HCT116 (cell line): Measurements from ENCODE around the gene PRPF4. TPM values are rescaled to one million over a fixed set of nuclear protein-coding genes. Genes with fewer than 3 reads are reported as not detected.
A peak's percentile ranks its signal among the peaks of the same experiment; 100 is the strongest.

Experiments
- ATAC-seq: fragments of 200-7000 bp; cut with Tn5 transposase; 2 replicates; pipeline ENCODE4 v1.9.1; 2020; ENCODE audit warnings: mild to moderate bottlenecking, moderate library complexity
- BruUV-seq: library from RNA; stranded (reverse); fragments of 400-500 nt; replicated peaks from 2 replicates; lab custom pipeline; 2021; lab: Mats Ljungman, UMichigan
- CTCF ChIA-PET: fragments of 300-600 bp; sonication (Branson Sonifier 250); formaldehyde crosslinking; loops from one replicate; lab custom pipeline; 2021; ENCODE audit warnings: antibody characterized with exemption; lab: Charles Lee
- POLR2A ChIA-PET: fragments of 300-600, 350-600 bp; sonication (Branson Sonifier 250); formaldehyde crosslinking; loops from one replicate; lab custom pipeline; 2021; ENCODE audit warnings: antibody characterized with exemption; lab: Charles Lee
- RAD21 ChIA-PET, 2 experiments: fragments of 300-600 bp; sonication (Branson Sonifier 250); formaldehyde crosslinking; loops; one replicate each; lab custom pipeline; 2023; ENCODE audit warnings: low total read pairs in 2 of 2; ENCODE audit not compliant: uncharacterized antibody in 2 of 2, unreplicated experiment in 2 of 2, low non-redundant PET in 1 of 2; lab: Charles Lee
- DNase-seq: peaks from one replicate; pipeline ENCODE4 v3.0.0-alpha.2; 2010; ENCODE audit warnings: low read depth, low spot score
- H2AFZ ChIP-seq: fragments of 200-600 bp; shearing (Covaris generic), sonication (generic); 2 replicates; pipeline ENCODE4 v1.6.1; 2017; ENCODE audit warnings: low read depth, mixed run types, mixed read lengths, antibody characterized with exemption, low read length; ENCODE audit not compliant: poor library complexity, severe bottlenecking
- H3K27ac ChIP-seq: 2 replicates; pipeline ENCODE4 v1.5.1; 2012; ENCODE audit warnings: low read depth, low read length
- H3K27me3 ChIP-seq: fragments of 200-600 bp; sonication (generic); 2 replicates; pipeline ENCODE4 v1.6.1; 2016; ENCODE audit warnings: mixed run types, low read length, mixed read lengths; ENCODE audit not compliant: insufficient read depth
- H3K36me3 ChIP-seq, 2 experiments: fragments of 200-500 bp in 1 of 2; fragments of 200-600 bp in 1 of 2; sonication (Bioruptor generic) in 1 of 2; sonication (generic) in 1 of 2; 2 replicates each; pipeline versions ENCODE4 v1.5.1 to v1.6.1; 2014 to 2016; ENCODE audit warnings: low read length in 2 of 2, inconsistent platforms in 1 of 2, mixed read lengths in 1 of 2, mixed run types in 1 of 2; ENCODE audit not compliant: insufficient read depth in 2 of 2, control insufficient read depth in 1 of 2
- H3K4me1 ChIP-seq, 2 experiments: fragments of 200-600 bp in 1 of 2; sonication (generic) in 1 of 2; 2 replicates each; pipeline versions ENCODE4 v1.5.1 to v1.6.1; 2012 to 2017; ENCODE audit warnings: low read length in 2 of 2, inconsistent platforms in 1 of 2, mild to moderate bottlenecking in 1 of 2, mixed read lengths in 1 of 2, mixed run types in 1 of 2, moderate library complexity in 1 of 2; ENCODE audit not compliant: insufficient read depth in 2 of 2, control insufficient read depth in 1 of 2
- H3K4me2 ChIP-seq: fragments of 200-600 bp; sonication (generic); 2 replicates; pipeline ENCODE4 v1.6.1; 2017; ENCODE audit warnings: mixed run types, low read length, mixed read lengths
- H3K4me3 ChIP-seq, 2 experiments: fragments of 200-600 bp in 1 of 2; sonication (generic) in 1 of 2; replicated peaks in 1 of 2; 2 replicates each; pipeline ENCODE4 v1.5.1; 2011 to 2016; ENCODE audit warnings: low read length in 2 of 2, control low read depth in 1 of 2, low read depth in 1 of 2, mild to moderate bottlenecking in 1 of 2, mixed read lengths in 1 of 2, mixed run types in 1 of 2
- H3K79me2 ChIP-seq: fragments of 200-600 bp; sonication (generic); 2 replicates; pipeline ENCODE4 v1.6.1; 2017; ENCODE audit warnings: mild to moderate bottlenecking, mixed run types, low read length, moderate library complexity, mixed read lengths; ENCODE audit not compliant: insufficient read depth
- H3K9ac ChIP-seq: fragments of 200-600 bp; sonication (generic); 2 replicates; pipeline ENCODE4 v1.6.1; 2016; ENCODE audit warnings: low read length, mixed read lengths
- H3K9me2 ChIP-seq: fragments of 200-600 bp; sonication (generic), shearing (Covaris generic); 2 replicates; pipeline ENCODE4 v1.6.1; 2017; ENCODE audit warnings: mixed run types, mild to moderate bottlenecking, moderate library complexity; ENCODE audit not compliant: insufficient read depth
- H3K9me3 ChIP-seq, 2 experiments: fragments of 200-500 bp in 1 of 2; fragments of 200-600 bp in 1 of 2; sonication (Bioruptor generic) in 1 of 2; sonication (generic) in 1 of 2; 2 replicates each; pipeline ENCODE4 v1.6.1; 2014 to 2017; ENCODE audit warnings: low read length in 2 of 2, mixed read lengths in 2 of 2, inconsistent platforms in 1 of 2, low read depth in 1 of 2, mild to moderate bottlenecking in 1 of 2, mixed run types in 1 of 2, moderate library complexity in 1 of 2; ENCODE audit not compliant: control insufficient read depth in 1 of 2, insufficient read depth in 1 of 2
- H4K20me1 ChIP-seq: fragments of 200-600 bp; sonication (generic), shearing (Covaris generic); 2 replicates; pipeline ENCODE4 v1.6.1; 2017; ENCODE audit warnings: mixed run types, mild to moderate bottlenecking, moderate library complexity; ENCODE audit not compliant: insufficient read depth
- CTCF ChIP-seq, 3 experiments: fragments of 200-600 bp in 1 of 3; sonication (generic) in 1 of 3; IDR thresholded peaks in 2 of 3; conservative IDR thresholded peaks in 1 of 3; 2 replicates each; pipeline ENCODE4 v1.5.1; 2012 to 2017; ENCODE audit warnings: low read depth in 2 of 3, low read length in 2 of 3, antibody characterized with exemption in 1 of 3, borderline replicate concordance in 1 of 3, control low read depth in 1 of 3, mild to moderate bottlenecking in 1 of 3, mixed read lengths in 1 of 3, mixed run types in 1 of 3, moderate library complexity in 1 of 3; ENCODE audit not compliant: insufficient read depth in 1 of 3
- EZH2phosphoT487 ChIP-seq: fragments of 200-600 bp; IDR thresholded peaks from 2 replicates; pipeline ENCODE4 v1.6.1; 2018; ENCODE audit warnings: antibody characterized with exemption, borderline replicate concordance
- JUND ChIP-seq: IDR thresholded peaks from 2 replicates; pipeline ENCODE4 v1.6.1; 2012
- POLR2AphosphoS5 ChIP-seq: IDR thresholded peaks from 2 replicates; pipeline ENCODE4 v1.6.1; 2011; ENCODE audit warnings: mild to moderate bottlenecking, low read depth, low read length, moderate library complexity
- SRF ChIP-seq: IDR thresholded peaks from 2 replicates; pipeline ENCODE4 v1.6.1; 2012; ENCODE audit warnings: low read depth
- TCF7L2 ChIP-seq: IDR thresholded peaks from 2 replicates; pipeline ENCODE4 v1.7.0; 2011; ENCODE audit warnings: borderline replicate concordance, inconsistent platforms; ENCODE audit not compliant: insufficient read depth, insufficient read length; ENCODE audit errors: extremely low read depth
- ZBTB33 ChIP-seq: IDR thresholded peaks from 2 replicates; pipeline ENCODE4 v1.6.1; 2011; ENCODE audit warnings: mild to moderate bottlenecking, low read length, moderate library complexity; ENCODE audit not compliant: insufficient replicate concordance; ENCODE audit errors: extremely low read depth
- ZFX ChIP-seq: fragments of 450-650 bp; IDR thresholded peaks from 2 replicates; pipeline ENCODE4 v1.6.1; 2017
- ZNF274 ChIP-seq: fragments of 200-500 bp; sonication (Bioruptor generic); IDR thresholded peaks from 2 replicates; pipeline ENCODE4 v1.6.1; 2014; ENCODE audit warnings: mild to moderate bottlenecking, low read depth, low read length, inconsistent platforms
- intact Hi-C: fragments of 100-400 bp; cut with micrococcal nuclease; formaldehyde crosslinking; loops from 2 replicates; pipeline ENCODE4 v1.10.0; 2022
- total RNA-seq: library from RNA; stranded (reverse); gene quantifications from one replicate; pipeline ENCODE4 v1.2.1, GENCODE V29; 2021; ENCODE audit not compliant: unreplicated experiment

Gene PRPF4
- total RNA-seq, 1 experiment from 2014 or later, result 53.9 TPM

- Histone ChIP-seq H3K27ac (no peak overlapping the region), H3K4me3 (no peak overlapping the region), H2AFZ (no peak overlapping the region), H4K20me1 (no peaks in the 10 kb centered on the region), H3K36me3 (no peaks in the 10 kb centered on the region), H3K4me2 (no peak overlapping the region), H3K27me3 (no peaks in the 10 kb centered on the region), H3K9ac (no peak overlapping the region), H3K4me1 (no peaks in the 10 kb centered on the region), H3K79me2 (no peaks in the 10 kb centered on the region), H3K9me3 (no peaks in the 10 kb centered on the region), H3K9me2 (no peaks in the 10 kb centered on the region)
- intact Hi-C loops, result no loop called here
- POLR2A ChIA-PET, result no interaction called here
- ATAC-seq, result no peak; the same call in 1 of the 2 replicates
- no TSS peak for BruUV-seq
- RAD21 ChIA-PET, result no interaction called here
- DNase-seq, result no peak
- TF ChIP-seq SRF (no peak), POLR2AphosphoS5 (no peak), ZFX (no peak), CTCF (IDR thresholded peaks at IDR 0.05 in 2 of 3, conservative IDR thresholded peaks at IDR 0.05 in 1 of 3; ENCODE audit: borderline replicate concordance in 1 of 3, insufficient read depth in 1 of 3, low read depth in 2 of 3, low read length in 2 of 3) (0 out of 6 replicates have a peak, but pooled peaks of 1 of the 3 experiments have one; percentile 17)
- CTCF ChIA-PET, result no interaction called here
Measured at GRCh38 chr9:113317777-113318176, 42.3 kb downstream of the PRPF4 start.

- CTCF ChIA-PET, result no interaction called here
- no peak overlapping the region for H2AFZ ChIP-seq
Measured at GRCh38 chr9:113319054-113319453, 43.6 kb downstream of the PRPF4 start.

More at GRCh38 chr9:113319054-113319453, 43.6 kb downstream of the PRPF4 start:
- H3K4me3 ChIP-seq, result no peak overlapping the region
- no peaks in the 10 kb centered on the region for H3K9me2 ChIP-seq
- no peaks in the 10 kb centered on the region for H3K9me3 ChIP-seq
- BruUV-seq, result no TSS peak
- no peaks in the 10 kb centered on the region for H3K79me2 ChIP-seq
- H3K27me3 ChIP-seq, result no peaks in the 10 kb centered on the region
- intact Hi-C loops, result no loop called here
- H3K36me3 ChIP-seq, result no peaks in the 10 kb centered on the region
- ATAC-seq (no peak), DNase-seq (no peak)
- H3K9ac ChIP-seq, result no peak overlapping the region
- H3K4me2 ChIP-seq, result no peak overlapping the region
- TF ChIP-seq EZH2phosphoT487, result no peak
- no peak for TF ChIP-seq ZBTB33
- TF ChIP-seq JUND, result no peak
- TF ChIP-seq ZFX, result no peak
- no peak for TF ChIP-seq CTCF (IDR thresholded peaks at IDR 0.05 in 2 of 3, conservative IDR thresholded peaks at IDR 0.05 in 1 of 3; ENCODE audit: borderline replicate concordance in 1 of 3, insufficient read depth in 1 of 3, low read depth in 2 of 3, low read length in 2 of 3)
- TF ChIP-seq ZNF274, result no peak
- no peak for TF ChIP-seq SRF
- no peak for TF ChIP-seq TCF7L2
- H3K27ac ChIP-seq, result no peak overlapping the region
- no peaks in the 10 kb centered on the region for H3K4me1 ChIP-seq
- H4K20me1 ChIP-seq, result no peaks in the 10 kb centered on the region
- RAD21 ChIA-PET, result no interaction called here
- POLR2A ChIA-PET, result no interaction called here
